Mesenchymal stem cell (in vitro differentiated cells and primary cell): Measurements from ENCODE around the gene PLAAT2.
A peak's percentile ranks its signal among the peaks of the same experiment; 100 is the strongest.
"Not testable (repeated sequence)": the region's sequence is repeated elsewhere in the genome, so short reads cannot be mapped to it uniquely, and the experiment has no call there.

ENCODE experiments used
- DNase-seq: peaks from one replicate; pipeline ENCODE4 v3.0.0-alpha.2; 2013
- H2AFZ ChIP-seq: one replicate; pipeline ENCODE4 v1.6.1; 2013; ENCODE audit warnings: low read depth, mild to moderate bottlenecking, control low read depth, inconsistent platforms, low read length, moderate library complexity
- H2AK5ac ChIP-seq: 2 replicates; pipeline ENCODE4 v1.6.1; 2013; ENCODE audit warnings: low read length, moderate library complexity, mild to moderate bottlenecking, inconsistent platforms; ENCODE audit not compliant: severe bottlenecking
- H2BK120ac ChIP-seq: one replicate; pipeline ENCODE4 v1.6.1; 2013; ENCODE audit warnings: low read depth, mild to moderate bottlenecking, inconsistent platforms, low read length, moderate library complexity
- H2BK12ac ChIP-seq, 2 experiments: one replicate each; pipeline ENCODE4 v1.6.1; 2013; ENCODE audit warnings: inconsistent platforms in 2 of 2, low read length in 2 of 2, mild to moderate bottlenecking in 2 of 2, moderate library complexity in 2 of 2, control low read depth in 1 of 2
- H2BK15ac ChIP-seq: one replicate; pipeline ENCODE4 v1.6.1; 2013; ENCODE audit warnings: mild to moderate bottlenecking, low read depth, inconsistent platforms; ENCODE audit not compliant: poor library complexity, severe bottlenecking
- H2BK5ac ChIP-seq: 2 replicates; pipeline ENCODE4 v1.6.1; 2013; ENCODE audit warnings: low read depth, mild to moderate bottlenecking, low read length, control low read depth, inconsistent platforms; ENCODE audit not compliant: poor library complexity, severe bottlenecking
- H3K14ac ChIP-seq, 2 experiments: one replicate each; pipeline ENCODE4 v1.6.1; 2013; ENCODE audit warnings: inconsistent platforms in 2 of 2, low read length in 2 of 2, control low read depth in 1 of 2, mild to moderate bottlenecking in 1 of 2, moderate library complexity in 1 of 2
- H3K18ac ChIP-seq, 2 experiments: one replicate each; pipeline ENCODE4 v1.6.1; 2013; ENCODE audit warnings: inconsistent platforms in 2 of 2, low read length in 2 of 2, control low read depth in 1 of 2, low read depth in 1 of 2, mild to moderate bottlenecking in 1 of 2
- H3K23ac ChIP-seq, 2 experiments: one replicate each; pipeline ENCODE4 v1.6.1; 2013; ENCODE audit warnings: inconsistent platforms in 2 of 2, low read length in 2 of 2, mild to moderate bottlenecking in 2 of 2, moderate library complexity in 2 of 2, control low read depth in 1 of 2
- H3K27ac ChIP-seq: 2 replicates; pipeline ENCODE4 v1.5.1; 2013; ENCODE audit warnings: mild to moderate bottlenecking, moderate library complexity, low read length, control low read depth, inconsistent platforms; ENCODE audit not compliant: poor library complexity, severe bottlenecking
- H3K27me3 ChIP-seq, 2 experiments: 2 replicates each; pipeline versions ENCODE4 v1.6.1 to v1.7.0; 2013; ENCODE audit warnings: low read length in 2 of 2, mild to moderate bottlenecking in 2 of 2, moderate library complexity in 2 of 2, control low read depth in 1 of 2, inconsistent platforms in 1 of 2; ENCODE audit not compliant: control insufficient read depth in 1 of 2, insufficient read depth in 1 of 2
- H3K36me3 ChIP-seq, 2 experiments: 2 replicates each; pipeline versions ENCODE4 v1.6.1 to v1.7.0; 2013; ENCODE audit warnings: low read length in 2 of 2, control low read depth in 1 of 2, inconsistent platforms in 1 of 2, low read depth in 1 of 2, mild to moderate bottlenecking in 1 of 2; ENCODE audit not compliant: insufficient read depth in 2 of 2, control insufficient read depth in 1 of 2
- H3K4ac ChIP-seq, 2 experiments: one replicate each; pipeline ENCODE4 v1.6.1; 2013; ENCODE audit warnings: inconsistent platforms in 2 of 2, low read length in 2 of 2, mild to moderate bottlenecking in 2 of 2, moderate library complexity in 2 of 2, control low read depth in 1 of 2, low read depth in 1 of 2
- H3K4me1 ChIP-seq: 2 replicates; pipeline ENCODE4 v1.6.1; 2013; ENCODE audit warnings: low read depth, low read length, control low read depth; ENCODE audit not compliant: control insufficient read depth, insufficient read depth
- H3K4me2 ChIP-seq: 2 replicates; pipeline ENCODE4 v1.6.1; 2013; ENCODE audit warnings: low read length, mild to moderate bottlenecking, inconsistent platforms; ENCODE audit not compliant: poor library complexity, severe bottlenecking
- H3K4me3 ChIP-seq, 2 experiments: 2 replicates each; pipeline versions ENCODE4 v1.5.1 to v1.7.0; 2013; ENCODE audit warnings: low read length in 2 of 2, mild to moderate bottlenecking in 2 of 2, control low read depth in 1 of 2, low read depth in 1 of 2; ENCODE audit not compliant: insufficient read depth in 1 of 2
- H3K79me1 ChIP-seq: replicated peaks from 2 replicates; pipeline ENCODE4 v1.6.1; 2013; ENCODE audit warnings: mild to moderate bottlenecking, control low read depth, low read length, inconsistent platforms; ENCODE audit not compliant: poor library complexity, severe bottlenecking
- H3K9ac ChIP-seq: 2 replicates; pipeline ENCODE4 v1.7.0; 2013; ENCODE audit warnings: mild to moderate bottlenecking, low read length, moderate library complexity
- H3K9me3 ChIP-seq: 2 replicates; pipeline ENCODE4 v1.7.0; 2013; ENCODE audit warnings: mild to moderate bottlenecking, low read length; ENCODE audit not compliant: control insufficient read depth
- H4K8ac ChIP-seq: one replicate; pipeline ENCODE4 v1.6.1; 2013; ENCODE audit warnings: inconsistent platforms, mild to moderate bottlenecking, low read length, moderate library complexity
- H4K91ac ChIP-seq: one replicate; pipeline ENCODE4 v1.6.1; 2013; ENCODE audit warnings: mild to moderate bottlenecking, low read length, inconsistent platforms
- WGBS: methylation state at CpG from one replicate; pipeline ENCODE4 v1.1.7; 2013; ENCODE audit warnings: mixed read lengths; 5-methylcytosine and 5-hydroxymethylcytosine counted together

PLAAT2 gene

DNA sequence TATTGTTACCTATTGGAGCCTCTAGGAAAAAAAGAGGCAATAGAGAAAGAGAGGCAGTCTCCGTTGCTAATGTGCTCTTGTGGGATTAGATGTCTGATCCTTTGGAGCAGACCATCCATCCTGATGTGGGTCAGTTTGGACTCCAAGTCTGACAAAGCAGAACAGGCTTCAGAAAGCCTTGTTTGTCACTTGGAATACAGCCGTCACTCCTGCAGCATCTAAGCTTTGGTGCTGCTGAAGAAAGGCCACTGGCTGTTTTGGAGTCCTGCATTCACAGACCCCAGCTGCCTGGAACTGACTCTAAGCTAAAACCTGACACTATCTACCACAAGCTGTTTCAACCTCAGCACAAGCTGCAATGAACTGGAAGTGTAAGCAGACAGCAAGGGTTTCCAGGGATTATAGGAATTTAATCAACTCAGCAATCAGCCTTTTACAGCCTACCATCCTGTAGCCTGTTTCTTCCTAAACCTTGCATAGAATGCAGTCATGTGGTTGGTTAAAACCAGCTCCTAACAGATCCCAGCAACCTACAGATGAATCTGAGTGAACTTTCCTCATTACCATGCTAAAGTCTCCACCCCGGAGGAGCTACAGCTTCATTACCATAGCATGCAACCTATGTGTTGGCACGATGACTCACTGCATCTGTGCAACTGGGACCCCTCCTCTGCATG, 30.2 kb downstream of the PLAAT2 start:
- Histone ChIP-seq H3K9ac (no peak overlapping the region), H2BK15ac (no peak overlapping the region), H3K4ac (no peak overlapping the region), H3K9me3 (no peaks in the 10 kb centered on the region), H3K18ac (no peak overlapping the region), H4K91ac (no peak overlapping the region), H3K27ac (peak overlapping the region; percentile 6), H2BK5ac (peak overlapping the region; percentile 20), H2AK5ac (peak overlapping the region; percentile 40), H3K23ac (no peak overlapping the region), H2AFZ (no peak overlapping the region), H3K4me3 (no peak overlapping the region), H3K79me1 (no peaks in the 10 kb centered on the region), H3K36me3 (no peaks in the 10 kb centered on the region), H4K8ac (no peak overlapping the region), H2BK120ac (no peak overlapping the region), H3K27me3 (no peaks in the 10 kb centered on the region), H2BK12ac (no peak overlapping the region), H3K4me2 (no peak overlapping the region), H3K4me1 (peaks cover 25% of the 10 kb centered on the region), H3K14ac (no peak overlapping the region)
- no peak for DNase-seq
- WGBS: 66% methylated on average over 4 of the region's 4 CpGs

GRCh38 chr11:63532117-63532516, 31.1 kb downstream of the PLAAT2 start:
- no peak for DNase-seq
- Histone ChIP-seq H3K79me1 (no peaks in the 10 kb centered on the region), H2BK15ac (no peak overlapping the region), H3K9me3 (no peaks in the 10 kb centered on the region), H2AK5ac (no peak overlapping the region), H4K91ac (no peak overlapping the region), H2BK12ac (no peak overlapping the region), H2BK5ac (no peak overlapping the region), H3K9ac (no peak overlapping the region), H4K8ac (no peak overlapping the region), H3K4ac (no peak overlapping the region), H3K4me1 (peaks cover 18% of the 10 kb centered on the region), H2BK120ac (no peak overlapping the region), H3K14ac (no peak overlapping the region), H3K23ac (no peak overlapping the region), H2AFZ (no peak overlapping the region), H3K18ac (no peak overlapping the region), H3K4me3 (no peak overlapping the region), H3K27ac (peak overlapping the region; percentile 9), H3K36me3 (no peaks in the 10 kb centered on the region), H3K4me2 (no peak overlapping the region), H3K27me3 (no peaks in the 10 kb centered on the region)
- 65% methylated on average over 2 of the region's 2 CpGs for WGBS

DNA sequence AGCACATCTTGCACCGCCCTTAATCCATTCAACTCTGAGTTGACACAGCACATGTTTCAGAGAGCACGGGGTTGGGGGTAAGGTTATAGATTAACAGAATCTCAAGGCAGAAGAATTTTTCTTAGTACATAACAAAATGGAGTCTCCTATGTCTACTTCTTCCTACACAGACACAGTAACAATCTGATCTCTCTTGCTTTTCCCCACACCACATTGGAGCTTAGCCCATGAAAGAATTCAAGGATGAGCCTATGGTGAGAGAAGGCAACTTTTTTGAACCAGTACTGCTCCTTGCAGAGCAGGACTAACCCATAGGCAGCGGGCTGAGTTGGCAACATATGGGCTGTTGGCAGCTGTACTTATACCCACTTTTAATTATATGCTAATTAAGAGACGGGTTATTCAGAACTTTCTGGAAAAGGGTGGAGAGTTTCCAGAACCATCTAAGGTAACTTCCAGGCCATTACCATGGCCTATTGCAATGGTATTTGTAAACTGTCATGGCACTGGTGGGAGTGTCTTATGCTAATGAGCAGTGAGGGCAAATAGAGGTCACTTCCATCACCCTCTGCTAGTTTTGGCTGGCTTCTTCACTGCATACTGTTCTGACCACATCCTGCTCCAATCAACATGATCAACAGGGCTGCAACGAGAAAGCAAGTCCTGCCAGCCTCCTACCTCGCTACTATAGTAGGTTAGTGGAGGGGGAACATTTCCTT, 31.9 kb downstream of the PLAAT2 start:
- not testable (repeated sequence) for H3K9me3 ChIP-seq, H3K4me3 ChIP-seq, H4K8ac ChIP-seq, H2BK12ac ChIP-seq, H3K79me1 ChIP-seq, H3K14ac ChIP-seq, H3K4ac ChIP-seq, H3K9ac ChIP-seq, H3K36me3 ChIP-seq, H2AFZ ChIP-seq, H3K18ac ChIP-seq, H2BK15ac ChIP-seq, H3K4me2 ChIP-seq, H2BK120ac ChIP-seq, H3K27me3 ChIP-seq, H3K23ac ChIP-seq, H4K91ac ChIP-seq
- DNase-seq: peak; percentile 50
- peak overlapping the region; percentile 96 for H3K27ac ChIP-seq
- H3K4me1 ChIP-seq: peaks cover 13% of the 10 kb centered on the region
- H2AK5ac ChIP-seq: peak overlapping the region; percentile 79
- WGBS: 70% methylated on average over 2 of the region's 6 CpGs
- peak overlapping the region; percentile 48 for H2BK5ac ChIP-seq

GRCh38 chr11:63530021-63530420, 33.2 kb downstream of the PLAAT2 start:
- no peak overlapping the region for H4K91ac ChIP-seq
- 83% methylated on average over 2 of the region's 2 CpGs for WGBS
- no peak overlapping the region for H2BK12ac ChIP-seq

More at GRCh38 chr11:63530021-63530420, 33.2 kb downstream of the PLAAT2 start:
- peak overlapping the region; percentile 99 for H2AK5ac ChIP-seq
- H3K9me3 ChIP-seq: no peaks in the 10 kb centered on the region
- H3K4me3 ChIP-seq: no peak overlapping the region
- no peak overlapping the region for H3K4me2 ChIP-seq
- no peak overlapping the region for H4K8ac ChIP-seq
- no peak overlapping the region for H3K14ac ChIP-seq
- peaks cover 10% of the 10 kb centered on the region for H3K4me1 ChIP-seq
- no peaks in the 10 kb centered on the region for H3K27me3 ChIP-seq
- H3K18ac ChIP-seq: no peak overlapping the region
- H3K36me3 ChIP-seq: no peaks in the 10 kb centered on the region
- no peaks in the 10 kb centered on the region for H3K79me1 ChIP-seq
- no peak overlapping the region for H3K9ac ChIP-seq
- no peak overlapping the region for H2BK15ac ChIP-seq
- H2BK5ac ChIP-seq: peak overlapping the region; percentile 4
- H3K27ac ChIP-seq: peak overlapping the region; percentile 86
- no peak for DNase-seq
- H3K4ac ChIP-seq: no peak overlapping the region
- no peak overlapping the region for H2AFZ ChIP-seq
- H3K23ac ChIP-seq: no peak overlapping the region
- no peak overlapping the region for H2BK120ac ChIP-seq
